ENCODE results near the gene SLC19A1. TPM values are rescaled to one million over a fixed set of nuclear protein-coding genes. Genes with fewer than 3 reads are reported as not detected.

The SLC19A1 gene
- total and polyA plus RNA-seq, 2 donors (not counting 1 experiment from before 2014, with no cell fraction given) = 1.7 to 2.1 TPM

DNA sequence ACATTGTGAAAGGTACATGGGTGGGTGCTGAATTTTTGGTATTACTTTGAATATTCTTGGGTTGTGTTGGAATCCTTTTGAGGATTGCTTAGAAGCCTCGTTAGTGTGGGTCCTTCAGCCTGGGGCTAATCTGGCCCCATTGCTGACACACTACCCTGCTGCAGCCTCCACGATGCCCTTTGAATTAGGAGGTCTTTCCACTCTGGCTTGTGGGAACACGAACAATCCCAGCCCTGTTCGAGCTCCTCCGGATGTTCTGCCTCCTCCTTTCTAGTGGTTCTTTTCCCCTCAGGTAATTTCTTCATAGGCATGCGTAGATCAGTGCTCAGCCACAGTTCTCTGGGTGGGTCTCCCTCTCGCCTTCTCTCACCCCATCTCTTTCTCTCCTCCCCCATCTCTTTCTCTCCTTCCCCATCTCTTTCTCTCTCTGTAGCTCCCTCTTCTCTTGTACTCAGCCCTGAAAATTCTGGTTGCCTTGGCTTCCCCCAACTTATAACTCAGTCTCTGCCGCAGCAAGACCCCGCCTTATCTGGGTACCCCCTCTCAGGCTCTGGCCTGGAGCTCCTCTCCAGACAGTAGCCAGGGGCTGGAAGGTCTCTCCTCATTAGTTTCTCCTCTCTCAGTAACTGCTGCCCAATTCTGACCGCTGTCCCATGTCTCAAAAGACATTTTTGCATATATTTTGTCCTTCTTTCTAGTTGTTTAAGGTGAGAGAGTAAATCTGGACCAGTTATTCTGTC lies 46.0 kb upstream of the SLC19A1 start:
- no peak for TF ChIP-seq EZH2 (IDR thresholded peaks at IDR 0.05; ENCODE audit: low read length, missing control alignments)
- TF ChIP-seq, protein P1, sequence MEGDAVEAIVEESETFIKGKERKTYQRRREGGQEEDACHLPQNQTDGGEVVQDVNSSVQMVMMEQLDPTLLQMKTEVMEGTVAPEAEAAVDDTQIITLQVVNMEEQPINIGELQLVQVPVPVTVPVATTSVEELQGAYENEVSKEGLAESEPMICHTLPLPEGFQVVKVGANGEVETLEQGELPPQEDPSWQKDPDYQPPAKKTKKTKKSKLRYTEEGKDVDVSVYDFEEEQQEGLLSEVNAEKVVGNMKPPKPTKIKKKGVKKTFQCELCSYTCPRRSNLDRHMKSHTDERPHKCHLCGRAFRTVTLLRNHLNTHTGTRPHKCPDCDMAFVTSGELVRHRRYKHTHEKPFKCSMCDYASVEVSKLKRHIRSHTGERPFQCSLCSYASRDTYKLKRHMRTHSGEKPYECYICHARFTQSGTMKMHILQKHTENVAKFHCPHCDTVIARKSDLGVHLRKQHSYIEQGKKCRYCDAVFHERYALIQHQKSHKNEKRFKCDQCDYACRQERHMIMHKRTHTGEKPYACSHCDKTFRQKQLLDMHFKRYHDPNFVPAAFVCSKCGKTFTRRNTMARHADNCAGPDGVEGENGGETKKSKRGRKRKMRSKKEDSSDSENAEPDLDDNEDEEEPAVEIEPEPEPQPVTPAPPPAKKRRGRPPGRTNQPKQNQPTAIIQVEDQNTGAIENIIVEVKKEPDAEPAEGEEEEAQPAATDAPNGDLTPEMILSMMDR (conservative IDR thresholded peaks at IDR 0.05 in 1 of 2, IDR thresholded peaks at IDR 0.05 in 1 of 2; ENCODE audit: low read depth in 1 of 2, low read length in 2 of 2) = no peak
- H3K27ac ChIP-seq (ENCODE audit: insufficient read depth, low read length) = no peak overlapping the region
- no peak for DNase-seq (ENCODE audit: low read depth in 2 of 2)
- H4K20me1 ChIP-seq (ENCODE audit: control insufficient read depth, extremely low read depth, insufficient read depth, low read length) = no peaks in the 10 kb centered on the region
- no peak overlapping the region for H3K4me2 ChIP-seq (ENCODE audit: extremely low read depth, insufficient read depth, low read length)
- no peaks in the 10 kb centered on the region for H3K79me2 ChIP-seq (ENCODE audit: control insufficient read depth, insufficient read depth, low read length)
- no peak overlapping the region for H3K9ac ChIP-seq (ENCODE audit: insufficient read depth, low read length)
- no peaks in the 10 kb centered on the region for H3K9me3 ChIP-seq (ENCODE audit: control insufficient read depth, insufficient read depth, low read depth, low read length)
- H3K36me3 ChIP-seq (ENCODE audit: control insufficient read depth, insufficient read depth, low read length) = no peaks in the 10 kb centered on the region
- H3K4me1 ChIP-seq (ENCODE audit: control insufficient read depth, extremely low read depth, insufficient read depth, low read length) = no peaks in the 10 kb centered on the region
- peaks cover 12% of the 10 kb centered on the region for H3K27me3 ChIP-seq (ENCODE audit: control insufficient read depth, insufficient read depth, low read length)
- H3K4me3 ChIP-seq (replicated peaks in 1 of 4; ENCODE audit: control extremely low read depth in 1 of 4, insufficient read depth in 1 of 4, low read depth in 3 of 4, low read length in 4 of 4) = no peak overlapping the region
- no peak overlapping the region for H2AFZ ChIP-seq (ENCODE audit: low read length)

- Histone ChIP-seq H3K4me1 (ENCODE audit: control insufficient read depth, extremely low read depth, insufficient read depth, low read length) (no peaks in the 10 kb centered on the region), H3K9ac (ENCODE audit: insufficient read depth, low read length) (no peak overlapping the region), H2AFZ (ENCODE audit: low read length) (no peak overlapping the region), H3K36me3 (ENCODE audit: control insufficient read depth, insufficient read depth, low read length) (no peaks in the 10 kb centered on the region), H3K27ac (ENCODE audit: insufficient read depth, low read length) (no peak overlapping the region), H4K20me1 (ENCODE audit: control insufficient read depth, extremely low read depth, insufficient read depth, low read length) (no peaks in the 10 kb centered on the region), H3K4me3 (replicated peaks in 1 of 4; ENCODE audit: control extremely low read depth in 1 of 4, insufficient read depth in 1 of 4, low read depth in 3 of 4, low read length in 4 of 4) (no peak overlapping the region), H3K79me2 (ENCODE audit: control insufficient read depth, insufficient read depth, low read length) (no peaks in the 10 kb centered on the region), H3K4me2 (ENCODE audit: extremely low read depth, insufficient read depth, low read length) (no peak overlapping the region), H3K27me3 (ENCODE audit: control insufficient read depth, insufficient read depth, low read length) (peaks cover 7% of the 10 kb centered on the region), H3K9me3 (ENCODE audit: control insufficient read depth, insufficient read depth, low read depth, low read length) (no peaks in the 10 kb centered on the region)
- no peak for DNase-seq (ENCODE audit: low read depth in 2 of 2)
- TF ChIP-seq EZH2 (IDR thresholded peaks at IDR 0.05; ENCODE audit: low read length, missing control alignments) = no peak
- TF ChIP-seq, protein P1 (conservative IDR thresholded peaks at IDR 0.05 in 1 of 2, IDR thresholded peaks at IDR 0.05 in 1 of 2; ENCODE audit: low read depth in 1 of 2, low read length in 2 of 2) = no peak
Observed at GRCh38 chr21:45586289-45586858, 44.1 kb upstream of the SLC19A1 start.

GRCh38 chr21:45584786-45585185 lies 42.5 kb upstream of the SLC19A1 start:
- DNase-seq (ENCODE audit: low read depth in 2 of 2) = no peak
- Histone ChIP-seq H3K9ac (ENCODE audit: insufficient read depth, low read length) (no peak overlapping the region), H3K4me1 (ENCODE audit: control insufficient read depth, extremely low read depth, insufficient read depth, low read length) (no peaks in the 10 kb centered on the region), H3K4me3 (replicated peaks in 1 of 4; ENCODE audit: control extremely low read depth in 1 of 4, insufficient read depth in 1 of 4, low read depth in 3 of 4, low read length in 4 of 4) (no peak overlapping the region), H3K79me2 (ENCODE audit: control insufficient read depth, insufficient read depth, low read length) (no peaks in the 10 kb centered on the region), H3K9me3 (ENCODE audit: control insufficient read depth, insufficient read depth, low read depth, low read length) (no peaks in the 10 kb centered on the region), H3K4me2 (ENCODE audit: extremely low read depth, insufficient read depth, low read length) (no peak overlapping the region), H4K20me1 (ENCODE audit: control insufficient read depth, extremely low read depth, insufficient read depth, low read length) (no peaks in the 10 kb centered on the region), H3K36me3 (ENCODE audit: control insufficient read depth, insufficient read depth, low read length) (no peaks in the 10 kb centered on the region), H3K27me3 (ENCODE audit: control insufficient read depth, insufficient read depth, low read length) (peaks cover 4% of the 10 kb centered on the region), H3K27ac (ENCODE audit: insufficient read depth, low read length) (no peak overlapping the region), H2AFZ (ENCODE audit: low read length) (no peak overlapping the region)
- no peak for TF ChIP-seq EZH2 (IDR thresholded peaks at IDR 0.05; ENCODE audit: low read length, missing control alignments)
- TF ChIP-seq, protein P1 (conservative IDR thresholded peaks at IDR 0.05 in 1 of 2, IDR thresholded peaks at IDR 0.05 in 1 of 2; ENCODE audit: low read depth in 1 of 2, low read length in 2 of 2) = no peak
